A673 (cell line): Measurements from ENCODE around the gene PNMT. TPM values are rescaled to one million over a fixed set of nuclear protein-coding genes. Genes with fewer than 3 reads are reported as not detected.

Experiments used
- BruUV-seq: library from RNA; stranded (reverse); fragments of 400-500 nt; replicated peaks from 2 replicates; lab custom pipeline; 2021; lab: Mats Ljungman, UMichigan
- CTCF ChIA-PET: fragments of 300-600 bp; sonication (Branson Sonifier 250); formaldehyde crosslinking; loops from one replicate; lab custom pipeline; 2022; ENCODE audit warnings: antibody characterized with exemption; lab: Charles Lee
- POLR2A ChIA-PET: fragments of 300-600 bp; sonication (Branson Sonifier 250); formaldehyde crosslinking; loops from one replicate; lab custom pipeline; 2022; ENCODE audit warnings: antibody characterized with exemption; ENCODE audit not compliant: low non-redundant PET; lab: Charles Lee
- DNase-seq: peaks from one replicate; pipeline ENCODE4 v3.0.0-alpha.2; 2015; ENCODE audit warnings: low spot score
- H3K27ac ChIP-seq: fragments of 200-600 bp; sonication (generic); 2 replicates; pipeline ENCODE4 v1.5.1; 2016; ENCODE audit warnings: mixed run types, low read depth, mild to moderate bottlenecking, mixed read lengths, antibody characterized with exemption, low read length; ENCODE audit not compliant: poor library complexity, severe bottlenecking
- H3K27me3 ChIP-seq: fragments of 200-600 bp; sonication (generic); replicated peaks from 2 replicates; pipeline ENCODE4 v1.6.1; 2017; ENCODE audit warnings: mixed run types, low read depth, mild to moderate bottlenecking, mixed read lengths, antibody characterized with exemption, low read length; ENCODE audit not compliant: insufficient read depth, poor library complexity
- H3K36me3 ChIP-seq: fragments of 200-600 bp; sonication (generic); 2 replicates; pipeline ENCODE4 v1.6.1; 2016; ENCODE audit warnings: mixed run types, mild to moderate bottlenecking, mixed read lengths, antibody characterized with exemption, low read length; ENCODE audit not compliant: insufficient read depth, poor library complexity, severe bottlenecking
- H3K4me1 ChIP-seq: fragments of 200-600 bp; sonication (generic); 2 replicates; pipeline ENCODE4 v1.6.1; 2017; ENCODE audit warnings: mixed run types, mild to moderate bottlenecking, mixed read lengths, antibody characterized with exemption, low read length; ENCODE audit not compliant: insufficient read depth, poor library complexity, severe bottlenecking
- H3K4me3 ChIP-seq: fragments of 200-600 bp; sonication (generic); 2 replicates; pipeline ENCODE4 v1.5.1; 2016; ENCODE audit warnings: low read depth, mixed run types, mild to moderate bottlenecking, mixed read lengths, low read length; ENCODE audit not compliant: poor library complexity, severe bottlenecking
- H3K9me3 ChIP-seq: fragments of 200-600 bp; sonication (generic); 2 replicates; pipeline ENCODE4 v1.6.1; 2016; ENCODE audit warnings: mixed run types, low read depth, mild to moderate bottlenecking, mixed read lengths, antibody characterized with exemption, low read length; ENCODE audit not compliant: poor library complexity, severe bottlenecking
- CTCF ChIP-seq: fragments of 300-800, 200-600 bp; sonication (generic); conservative IDR thresholded peaks from 2 replicates; pipeline ENCODE4 v1.5.1; 2017; ENCODE audit warnings: low read depth, mild to moderate bottlenecking, antibody characterized with exemption, low read length, moderate library complexity, mixed read lengths
- EZH2 ChIP-seq: fragments of 200-600 bp; sonication (generic); IDR thresholded peaks from 2 replicates; pipeline ENCODE4 v1.6.1; 2017; ENCODE audit warnings: borderline replicate concordance, low read depth, mild to moderate bottlenecking, mixed read lengths, antibody characterized with exemption, low read length; ENCODE audit not compliant: poor library complexity, severe bottlenecking
- intact Hi-C: fragments of 100-400 bp; cut with micrococcal nuclease; formaldehyde crosslinking; loops from one replicate; pipeline ENCODE4 v1.10.0; 2022; ENCODE audit not compliant: unreplicated experiment
- total RNA-seq: library from RNA; stranded (reverse); gene quantifications from 2 replicates; pipeline ENCODE4 v1.2.3, GENCODE V29; 2021

The PNMT gene
- total RNA-seq, 1 experiment from 2014 or later = not detected

DNA sequence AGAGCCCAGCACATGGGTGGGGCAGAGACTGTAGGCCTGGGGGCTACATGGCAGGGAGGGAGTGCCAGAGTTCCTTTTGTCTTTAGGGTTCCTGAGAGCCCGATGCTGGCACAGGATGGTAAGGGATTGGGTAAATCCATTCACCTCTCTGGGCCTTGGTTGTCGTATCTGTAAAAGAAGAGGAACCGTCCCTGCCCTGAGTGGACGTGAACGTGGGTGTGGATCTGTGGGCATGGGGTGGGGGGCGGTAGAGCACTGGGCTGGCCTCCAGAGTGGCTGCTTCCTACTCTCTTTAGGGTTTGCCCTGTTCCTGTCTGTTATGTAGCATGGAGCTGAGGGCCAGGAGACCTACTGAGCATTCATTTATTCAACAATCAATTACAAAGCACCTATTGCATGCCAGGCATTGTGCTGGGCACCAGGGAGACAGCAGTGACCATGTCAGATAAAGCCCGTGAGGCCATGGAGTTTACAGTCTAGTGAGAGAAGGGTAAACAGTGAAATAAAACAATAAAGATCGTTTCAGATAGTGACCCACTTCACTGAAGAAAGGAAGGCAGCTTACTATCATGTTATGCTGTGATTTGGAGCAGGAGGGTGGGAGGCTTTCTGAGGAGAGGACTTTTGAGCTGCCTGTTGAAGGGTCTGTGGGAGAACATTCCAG is 16.2 kb upstream of the PNMT start:
- no TSS peak for BruUV-seq
- ChIA-PET POLR2A (no interaction called here), CTCF (no interaction called here)
- intact Hi-C loops = no loop called here
- H3K27ac ChIP-seq = no peak overlapping the region
- no peaks in the 10 kb centered on the region for H3K4me1 ChIP-seq
- no peak for TF ChIP-seq EZH2
- no peak for TF ChIP-seq CTCF
- H3K4me3 ChIP-seq = no peak overlapping the region
- H3K27me3 ChIP-seq = no peaks in the 10 kb centered on the region
- no peak for DNase-seq
- no peaks in the 10 kb centered on the region for H3K36me3 ChIP-seq
- H3K9me3 ChIP-seq = no peaks in the 10 kb centered on the region

GRCh38 chr17:39652587-39653315 is 15.5 kb upstream of the PNMT start:
- H3K4me1 ChIP-seq = no peaks in the 10 kb centered on the region
- H3K27me3 ChIP-seq = no peaks in the 10 kb centered on the region
- H3K27ac ChIP-seq = no peak overlapping the region
- H3K36me3 ChIP-seq = no peaks in the 10 kb centered on the region
- no TSS peak for BruUV-seq
- CTCF ChIA-PET = interaction anchor here (1.4 to 1.6 kb wide), 2 partner anchors 15 to 31 kb away, joined by 4 to 5 read pairs; partner anchors contain the start of gene STARD3
- intact Hi-C loops = no loop called here
- no peaks in the 10 kb centered on the region for H3K9me3 ChIP-seq
- POLR2A ChIA-PET = no interaction called here
- H3K4me3 ChIP-seq = no peak overlapping the region
- DNase-seq = no peak
- no peak for TF ChIP-seq EZH2
- TF ChIP-seq CTCF = no peak

DNA sequence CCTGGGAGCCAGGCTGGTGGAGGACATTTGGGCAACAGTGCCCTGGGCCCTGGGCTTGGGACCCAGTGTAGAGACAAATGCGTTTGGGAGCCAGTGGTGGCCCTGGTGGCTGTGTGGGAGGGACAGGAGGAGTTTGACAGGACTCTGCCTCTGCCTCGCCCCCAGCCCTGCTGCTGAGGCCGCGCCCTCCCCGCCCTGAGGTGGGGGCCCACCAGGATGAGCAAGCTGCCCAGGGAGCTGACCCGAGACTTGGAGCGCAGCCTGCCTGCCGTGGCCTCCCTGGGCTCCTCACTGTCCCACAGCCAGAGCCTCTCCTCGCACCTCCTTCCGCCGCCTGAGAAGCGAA is 15.0 kb upstream of the PNMT start:
- no peak for DNase-seq
- H3K27me3 ChIP-seq = no peaks in the 10 kb centered on the region
- H3K36me3 ChIP-seq = no peaks in the 10 kb centered on the region
- H3K4me1 ChIP-seq = no peaks in the 10 kb centered on the region
- ChIA-PET CTCF (interaction anchor here (1.0 to 1.6 kb wide), 4 partner anchors 16 to 49 kb away, joined by 3 to 5 read pairs (median 4); partner anchors contain the start of gene STARD3), POLR2A (no interaction called here)
- no peak overlapping the region for H3K27ac ChIP-seq
- no TSS peak for BruUV-seq
- TF ChIP-seq CTCF (no peak), EZH2 (no peak)
- H3K9me3 ChIP-seq = no peaks in the 10 kb centered on the region
- intact Hi-C loops = no loop called here
- no peak overlapping the region for H3K4me3 ChIP-seq
